WTC11 (cell line): ENCODE measurements around the gene LCN15. TPM values are rescaled to one million over a fixed set of nuclear protein-coding genes. Genes with fewer than 3 reads are reported as not detected.

Source experiments
- ATAC-seq: fragments of 200-7000 bp; cut with Tn5 transposase; 2 replicates; pipeline ENCODE4 v1.10.0; 2021; ENCODE audit warnings: mild to moderate bottlenecking, moderate library complexity
- CTCF ChIA-PET: fragments of 300-600 bp; sonication (Branson Sonifier 250); formaldehyde crosslinking; loops from one replicate; lab custom pipeline; 2021; ENCODE audit warnings: antibody characterized with exemption; lab: Charles Lee
- POLR2A ChIA-PET: fragments of 350-600 bp; sonication (Branson Sonifier 250); formaldehyde crosslinking; loops from one replicate; lab custom pipeline; 2021; ENCODE audit warnings: antibody characterized with exemption; lab: Charles Lee
- DNase-seq: peaks from one replicate; pipeline ENCODE4 v3.0.0; 2021; ENCODE audit warnings: low spot score
- H3K27ac Mint-ChIP-seq: 2 replicates; pipeline ENCODE4 v1.8.0; 2021; ENCODE audit warnings: mixed read lengths
- H3K27me3 Mint-ChIP-seq: 2 replicates; pipeline ENCODE4 v1.8.0; 2021; ENCODE audit warnings: low read depth, mild to moderate bottlenecking, moderate library complexity, mixed read lengths
- H3K36me3 Mint-ChIP-seq: 2 replicates; pipeline ENCODE4 v1.8.0; 2021; ENCODE audit warnings: mixed read lengths
- H3K4me1 Mint-ChIP-seq: 2 replicates; pipeline ENCODE4 v1.8.0; 2022; ENCODE audit warnings: mixed read lengths
- H3K4me3 Mint-ChIP-seq: 2 replicates; pipeline ENCODE4 v1.8.0; 2021; ENCODE audit warnings: mild to moderate bottlenecking, moderate library complexity, mixed read lengths
- H3K9me3 Mint-ChIP-seq: 2 replicates; pipeline ENCODE4 v1.8.0; 2021; ENCODE audit warnings: mixed read lengths
- CDX4 ChIP-seq: fragments of 250-450 bp; sonication (Bioruptor Pico); IDR thresholded peaks from 2 replicates; pipeline ENCODE4 v1.9.0; 2021; ENCODE audit warnings: moderate library complexity, mild to moderate bottlenecking, inconsistent platforms, borderline replicate concordance
- CREB1 ChIP-seq: sonication (generic); formaldehyde crosslinking; IDR thresholded peaks from 2 replicates; pipeline ENCODE4 v1.8.0; 2023; ENCODE audit warnings: mild to moderate bottlenecking, missing genetic modification reagents
- CTCF ChIP-seq: fragments of 200-600 bp; IDR thresholded peaks from 2 replicates; pipeline ENCODE4 v1.8.0; 2022; ENCODE audit warnings: antibody characterized with exemption
- EMX1 ChIP-seq: fragments of 250-450 bp; sonication (Bioruptor Pico); IDR thresholded peaks from 2 replicates; pipeline ENCODE4 v1.8.0; 2021; ENCODE audit warnings: mild to moderate bottlenecking
- FOXK1 ChIP-seq: sonication (generic); formaldehyde crosslinking; IDR thresholded peaks from 2 replicates; pipeline ENCODE4 v1.8.0; 2022; ENCODE audit warnings: mild to moderate bottlenecking, moderate library complexity, missing genetic modification reagents
- GABPB1 ChIP-seq: sonication (generic); formaldehyde crosslinking; IDR thresholded peaks from 2 replicates; pipeline ENCODE4 v1.8.1; 2023; ENCODE audit warnings: mild to moderate bottlenecking, missing genetic modification reagents
- GRHL2 ChIP-seq: fragments of 250-450 bp; sonication (Bioruptor Pico); IDR thresholded peaks from 2 replicates; pipeline ENCODE4 v1.8.0; 2022; ENCODE audit warnings: mild to moderate bottlenecking, moderate library complexity; ENCODE audit not compliant: insufficient replicate concordance, severe bottlenecking
- KAT7 ChIP-seq: sonication (generic); formaldehyde crosslinking; IDR thresholded peaks from 2 replicates; pipeline ENCODE4 v1.8.1; 2023; ENCODE audit warnings: missing genetic modification reagents, mild to moderate bottlenecking, borderline replicate concordance
- MAX ChIP-seq: sonication (generic); formaldehyde crosslinking; IDR thresholded peaks from 2 replicates; pipeline ENCODE4 v1.8.0; 2022; ENCODE audit warnings: mild to moderate bottlenecking, missing genetic modification reagents
- MYBL2 ChIP-seq: sonication (generic); formaldehyde crosslinking; IDR thresholded peaks from 2 replicates; pipeline ENCODE4 v1.8.1; 2023; ENCODE audit warnings: mild to moderate bottlenecking, moderate library complexity, missing genetic modification reagents
- NFATC4 ChIP-seq: fragments of 250-450 bp; sonication (Bioruptor Pico); IDR thresholded peaks from 2 replicates; pipeline ENCODE4 v1.9.0; 2021; ENCODE audit warnings: mild to moderate bottlenecking
- NR1H2 ChIP-seq: sonication (generic); formaldehyde crosslinking; IDR thresholded peaks from 2 replicates; pipeline ENCODE4 v1.9.0; 2021; ENCODE audit warnings: mild to moderate bottlenecking, moderate library complexity, missing genetic modification reagents
- NR2C2 ChIP-seq: sonication (generic); formaldehyde crosslinking; IDR thresholded peaks from 2 replicates; pipeline ENCODE4 v1.8.0; 2022; ENCODE audit warnings: mild to moderate bottlenecking, missing genetic modification reagents
- OVOL2 ChIP-seq: fragments of 250-450 bp; sonication (Bioruptor Pico); IDR thresholded peaks from 2 replicates; pipeline ENCODE4 v1.9.0; 2021; ENCODE audit warnings: mild to moderate bottlenecking, borderline replicate concordance
- PREB ChIP-seq: sonication (generic); formaldehyde crosslinking; IDR thresholded peaks from 2 replicates; pipeline ENCODE4 v1.8.1; 2022; ENCODE audit warnings: mild to moderate bottlenecking, missing genetic modification reagents, moderate library complexity, borderline replicate concordance
- RORB ChIP-seq: fragments of 250-450 bp; sonication (Bioruptor Pico); IDR thresholded peaks from 2 replicates; pipeline ENCODE4 v1.9.0; 2021; ENCODE audit warnings: mild to moderate bottlenecking
- SP1 ChIP-seq: sonication (generic); formaldehyde crosslinking; conservative IDR thresholded peaks from 2 replicates; pipeline ENCODE4 v1.8.1; 2022; ENCODE audit warnings: missing genetic modification reagents
- TEAD1 ChIP-seq: sonication (generic); formaldehyde crosslinking; IDR thresholded peaks from 2 replicates; pipeline ENCODE4 v1.8.0; 2022; ENCODE audit warnings: mild to moderate bottlenecking, missing genetic modification reagents
- ZNF121 ChIP-seq: sonication (generic); formaldehyde crosslinking; IDR thresholded peaks from 2 replicates; pipeline ENCODE4 v1.8.0; 2023; ENCODE audit warnings: missing genetic modification reagents
- ZNF219 ChIP-seq: sonication (generic); formaldehyde crosslinking; IDR thresholded peaks from 2 replicates; pipeline ENCODE4 v1.8.0; 2023; ENCODE audit warnings: missing genetic modification reagents, mild to moderate bottlenecking, borderline replicate concordance
- ZNF317 ChIP-seq: sonication (generic); formaldehyde crosslinking; IDR thresholded peaks from 2 replicates; pipeline ENCODE4 v1.8.1; 2023; ENCODE audit warnings: low read depth, mild to moderate bottlenecking, moderate library complexity, missing genetic modification reagents, borderline replicate concordance
- ZNF396 ChIP-seq: fragments of 250-450 bp; sonication (Bioruptor Pico); IDR thresholded peaks from 2 replicates; pipeline ENCODE4 v1.8.0; 2021; ENCODE audit warnings: mild to moderate bottlenecking, moderate library complexity, borderline replicate concordance
- ZNF416 ChIP-seq: fragments of 250-450 bp; sonication (Bioruptor Pico); IDR thresholded peaks from 2 replicates; pipeline ENCODE4 v1.9.0; 2021; ENCODE audit warnings: mild to moderate bottlenecking, inconsistent platforms
- ZNF423 ChIP-seq: fragments of 250-450 bp; sonication (Bioruptor Pico); IDR thresholded peaks from 2 replicates; pipeline ENCODE4 v2.1.2; 2022; ENCODE audit warnings: mild to moderate bottlenecking, moderate library complexity
- ZNF671 ChIP-seq: fragments of 250-450 bp; sonication (Bioruptor Pico); IDR thresholded peaks from 2 replicates; pipeline ENCODE4 v1.8.0; 2021; ENCODE audit warnings: mild to moderate bottlenecking
- total RNA-seq: library from RNA; stranded (reverse); gene quantifications from 3 replicates; pipeline ENCODE4 v1.2.3, GENCODE V29; 2021
- TF ChIP-seq, protein P1 (sequence below): fragments of 250-450 bp; sonication (Bioruptor Pico); IDR thresholded peaks from 2 replicates; pipeline ENCODE4 v1.9.0; 2021; ENCODE audit warnings: mild to moderate bottlenecking
- TF ChIP-seq, protein P2 (sequence below): fragments of 250-450 bp; sonication (Bioruptor Pico); IDR thresholded peaks from 2 replicates; pipeline ENCODE4 v1.9.0; 2021; ENCODE audit warnings: mild to moderate bottlenecking, borderline replicate concordance
- TF ChIP-seq, protein P3 (sequence below): sonication (generic); formaldehyde crosslinking; IDR thresholded peaks from 2 replicates; pipeline ENCODE4 v1.8.1; 2023; ENCODE audit warnings: mild to moderate bottlenecking, missing genetic modification reagents

LCN15 gene
- total RNA-seq, 1 experiment from 2014 or later = 0.52 TPM

DNA sequence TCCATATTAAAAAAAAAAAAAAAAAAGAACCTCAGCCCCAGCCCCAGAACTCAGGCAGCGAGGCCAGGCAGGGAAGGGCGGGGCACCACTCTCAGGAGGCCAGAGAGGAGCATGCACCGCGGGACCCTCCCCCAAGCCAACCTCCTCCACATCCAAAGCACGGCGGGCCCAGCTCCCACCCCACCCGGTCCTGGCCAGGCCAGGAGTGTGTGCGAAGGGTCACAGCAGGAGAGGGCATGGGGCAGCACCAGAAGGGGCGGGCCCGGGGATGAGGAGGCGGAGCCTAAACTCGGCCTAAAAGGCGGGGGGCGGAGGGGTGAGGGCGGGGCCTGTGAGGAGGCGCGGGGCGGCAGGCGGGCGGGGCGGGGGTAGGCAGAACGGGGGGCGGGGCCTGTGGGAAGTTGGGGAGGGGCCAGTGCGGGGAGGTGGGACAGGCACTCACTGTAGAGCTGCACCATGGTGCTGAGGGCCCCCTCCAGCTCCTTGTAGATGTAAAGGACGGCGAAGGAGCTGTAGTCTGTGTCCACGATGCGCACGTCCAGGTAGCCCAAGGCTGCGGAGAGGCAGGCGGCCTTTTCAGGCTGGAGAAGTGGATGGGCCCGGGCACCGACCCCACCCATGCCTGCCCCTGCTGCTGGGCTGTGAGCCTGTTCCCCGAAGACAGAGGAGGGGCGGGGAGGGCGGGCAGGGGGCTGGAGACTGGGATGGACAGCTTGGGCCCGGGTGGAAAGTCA is 1.2 kb downstream of the LCN15 start:
- ATAC-seq = peak; percentile 83
- Mint-ChIP-seq H3K27me3 (peaks cover 13% of the 10 kb centered on the region), H3K4me3 (peak overlapping the region; percentile 67), H3K4me1 (peaks cover 11% of the 10 kb centered on the region), H3K9me3 (peaks cover 7% of the 10 kb centered on the region), H3K36me3 (no peaks in the 10 kb centered on the region; the same call in 1 of the 2 replicates), H3K27ac (peak overlapping the region; percentile 80; the same call in 1 of the 2 replicates)
- ChIA-PET POLR2A (interaction anchor here (0.5 to 0.7 kb wide), 2 partner anchors 26 to 912 kb away, joined by 4 to 6 read pairs; no protein-coding TSS in a partner anchor), CTCF (interaction anchor here (0.5 to 3.7 kb wide), 29 partner anchors 8 to 400 kb away, joined by 3 to 23 read pairs (median 4); partner anchors contain the start of genes AJM1, DIPK1B, LCN10 and SAPCD2)
- peak; percentile 96 for DNase-seq
- TF ChIP-seq KAT7 = no peak
- no peak for TF ChIP-seq RORB (CRISPR knock-in tag)
- TF ChIP-seq EMX1 (CRISPR knock-in tag) = no peak
- peak; percentile 74; the same call in 1 of the 2 replicates for TF ChIP-seq ZNF121 (CRISPR knock-in tag)
- TF ChIP-seq GABPB1 (CRISPR knock-in tag) = no peak
- TF ChIP-seq NR2C2 (CRISPR knock-in tag) = no peak
- TF ChIP-seq ZNF423 = no peak
- TF ChIP-seq MYBL2 = no peak
- TF ChIP-seq, protein P1, sequence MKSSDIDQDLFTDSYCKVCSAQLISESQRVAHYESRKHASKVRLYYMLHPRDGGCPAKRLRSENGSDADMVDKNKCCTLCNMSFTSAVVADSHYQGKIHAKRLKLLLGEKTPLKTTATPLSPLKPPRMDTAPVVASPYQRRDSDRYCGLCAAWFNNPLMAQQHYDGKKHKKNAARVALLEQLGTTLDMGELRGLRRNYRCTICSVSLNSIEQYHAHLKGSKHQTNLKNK = no peak
- TF ChIP-seq CDX4 = no peak
- no peak for TF ChIP-seq NFATC4 (CRISPR knock-in tag)
- TF ChIP-seq ZNF671 (CRISPR knock-in tag) = no peak
- TF ChIP-seq GRHL2 (CRISPR knock-in tag) = no peak
- TF ChIP-seq ZNF317 = no peak
- TF ChIP-seq CTCF = no peak
- TF ChIP-seq MAX (CRISPR knock-in tag) = peak; percentile 16; the same call in 1 of the 2 replicates
- TF ChIP-seq PREB (CRISPR knock-in tag) = no peak
- TF ChIP-seq ZNF416 (CRISPR knock-in tag) = no peak
- TF ChIP-seq, protein P2, sequence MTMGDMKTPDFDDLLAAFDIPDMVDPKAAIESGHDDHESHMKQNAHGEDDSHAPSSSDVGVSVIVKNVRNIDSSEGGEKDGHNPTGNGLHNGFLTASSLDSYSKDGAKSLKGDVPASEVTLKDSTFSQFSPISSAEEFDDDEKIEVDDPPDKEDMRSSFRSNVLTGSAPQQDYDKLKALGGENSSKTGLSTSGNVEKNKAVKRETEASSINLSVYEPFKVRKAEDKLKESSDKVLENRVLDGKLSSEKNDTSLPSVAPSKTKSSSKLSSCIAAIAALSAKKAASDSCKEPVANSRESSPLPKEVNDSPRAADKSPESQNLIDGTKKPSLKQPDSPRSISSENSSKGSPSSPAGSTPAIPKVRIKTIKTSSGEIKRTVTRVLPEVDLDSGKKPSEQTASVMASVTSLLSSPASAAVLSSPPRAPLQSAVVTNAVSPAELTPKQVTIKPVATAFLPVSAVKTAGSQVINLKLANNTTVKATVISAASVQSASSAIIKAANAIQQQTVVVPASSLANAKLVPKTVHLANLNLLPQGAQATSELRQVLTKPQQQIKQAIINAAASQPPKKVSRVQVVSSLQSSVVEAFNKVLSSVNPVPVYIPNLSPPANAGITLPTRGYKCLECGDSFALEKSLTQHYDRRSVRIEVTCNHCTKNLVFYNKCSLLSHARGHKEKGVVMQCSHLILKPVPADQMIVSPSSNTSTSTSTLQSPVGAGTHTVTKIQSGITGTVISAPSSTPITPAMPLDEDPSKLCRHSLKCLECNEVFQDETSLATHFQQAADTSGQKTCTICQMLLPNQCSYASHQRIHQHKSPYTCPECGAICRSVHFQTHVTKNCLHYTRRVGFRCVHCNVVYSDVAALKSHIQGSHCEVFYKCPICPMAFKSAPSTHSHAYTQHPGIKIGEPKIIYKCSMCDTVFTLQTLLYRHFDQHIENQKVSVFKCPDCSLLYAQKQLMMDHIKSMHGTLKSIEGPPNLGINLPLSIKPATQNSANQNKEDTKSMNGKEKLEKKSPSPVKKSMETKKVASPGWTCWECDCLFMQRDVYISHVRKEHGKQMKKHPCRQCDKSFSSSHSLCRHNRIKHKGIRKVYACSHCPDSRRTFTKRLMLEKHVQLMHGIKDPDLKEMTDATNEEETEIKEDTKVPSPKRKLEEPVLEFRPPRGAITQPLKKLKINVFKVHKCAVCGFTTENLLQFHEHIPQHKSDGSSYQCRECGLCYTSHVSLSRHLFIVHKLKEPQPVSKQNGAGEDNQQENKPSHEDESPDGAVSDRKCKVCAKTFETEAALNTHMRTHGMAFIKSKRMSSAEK (CRISPR knock-in tag) = no peak
- TF ChIP-seq TEAD1 (CRISPR knock-in tag) = 0 out of 2 replicates have a peak, but pooled peaks have one; percentile 13
- peak; percentile 82 for TF ChIP-seq SP1 (CRISPR knock-in tag)
- no peak for TF ChIP-seq CREB1 (CRISPR knock-in tag)
- no peak for TF ChIP-seq OVOL2
- TF ChIP-seq ZNF396 (CRISPR knock-in tag) = no peak
- TF ChIP-seq, protein P3, sequence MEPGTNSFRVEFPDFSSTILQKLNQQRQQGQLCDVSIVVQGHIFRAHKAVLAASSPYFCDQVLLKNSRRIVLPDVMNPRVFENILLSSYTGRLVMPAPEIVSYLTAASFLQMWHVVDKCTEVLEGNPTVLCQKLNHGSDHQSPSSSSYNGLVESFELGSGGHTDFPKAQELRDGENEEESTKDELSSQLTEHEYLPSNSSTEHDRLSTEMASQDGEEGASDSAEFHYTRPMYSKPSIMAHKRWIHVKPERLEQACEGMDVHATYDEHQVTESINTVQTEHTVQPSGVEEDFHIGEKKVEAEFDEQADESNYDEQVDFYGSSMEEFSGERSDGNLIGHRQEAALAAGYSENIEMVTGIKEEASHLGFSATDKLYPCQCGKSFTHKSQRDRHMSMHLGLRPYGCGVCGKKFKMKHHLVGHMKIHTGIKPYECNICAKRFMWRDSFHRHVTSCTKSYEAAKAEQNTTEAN (CRISPR knock-in tag) = no peak
- no peak for TF ChIP-seq NR1H2
- TF ChIP-seq FOXK1 (CRISPR knock-in tag) = no peak
- no peak for TF ChIP-seq ZNF219
